HEK293 (cell line): ENCODE measurements around the gene SLC7A10.

Source experiments
- CTCF ChIA-PET: fragments of 350-600 bp; formaldehyde crosslinking; extraction: SDS; loops from one replicate; lab custom pipeline; 2021; ENCODE audit warnings: antibody characterized with exemption; lab: Yijun Ruan, JAX
- POLR2A ChIA-PET: fragments of 300-600 bp; formaldehyde crosslinking; extraction: SDS; loops from one replicate; lab custom pipeline; 2020; ENCODE audit warnings: antibody characterized with exemption, inconsistent platforms; lab: Yijun Ruan, JAX
- H3K27ac ChIP-seq: fragments of 200-500 bp; sonication (Bioruptor generic); 2 replicates; pipeline ENCODE4 v1.5.1; 2014; ENCODE audit warnings: low read depth, low read length, control low read depth, inconsistent platforms; ENCODE audit errors: extremely low read depth
- H3K36me3 ChIP-seq, 2 experiments: fragments of 200-500 bp in 1 of 2; sonication (Bioruptor generic) in 1 of 2; 1 replicate in 1 of 2; 2 replicates in 1 of 2; pipeline ENCODE4 v1.5.1; 2014 to 2017; ENCODE audit warnings: inconsistent platforms in 2 of 2, low read length in 2 of 2; ENCODE audit not compliant: control insufficient read depth in 2 of 2, insufficient read depth in 1 of 2
- H3K4me1 ChIP-seq: fragments of 200-500 bp; sonication (Bioruptor generic); 2 replicates; pipeline ENCODE4 v1.5.1; 2014; ENCODE audit warnings: mild to moderate bottlenecking, low read length, inconsistent platforms; ENCODE audit not compliant: control insufficient read depth, insufficient read depth
- H3K4me3 ChIP-seq: 2 replicates; pipeline ENCODE4 v1.5.1; 2011; ENCODE audit warnings: low read depth, mild to moderate bottlenecking, control low read depth, low read length, moderate library complexity
- H3K9me3 ChIP-seq: fragments of 200-500 bp; sonication (Bioruptor generic); 2 replicates; pipeline ENCODE4 v1.5.1; 2014; ENCODE audit warnings: low read depth, low read length, inconsistent platforms; ENCODE audit not compliant: control insufficient read depth, insufficient read depth
- KLF9 ChIP-seq: fragments of 450-650 bp; formaldehyde crosslinking; IDR thresholded peaks from 2 replicates; pipeline ENCODE4 v1.5.1; 2016; ENCODE audit warnings: missing biosample characterization, missing genetic modification characterization, low read depth
- ZBTB7A ChIP-seq: fragments of 450-650 bp; formaldehyde crosslinking; IDR thresholded peaks from 2 replicates; pipeline ENCODE4 v1.5.1; 2016; ENCODE audit warnings: low read depth, missing biosample characterization, missing genetic modification characterization
- ZEB2 ChIP-seq: fragments of 450-650 bp; formaldehyde crosslinking; IDR thresholded peaks from 2 replicates; pipeline ENCODE4 v1.5.1; 2016; ENCODE audit warnings: missing biosample characterization, missing genetic modification characterization
- ZFHX2 ChIP-seq: fragments of 450-650 bp; formaldehyde crosslinking; conservative IDR thresholded peaks from 2 replicates; pipeline ENCODE4 v1.5.1; 2016; ENCODE audit warnings: missing biosample characterization, missing genetic modification characterization
- ZNF549 ChIP-seq: fragments of 450-650 bp; IDR thresholded peaks from 2 replicates; pipeline ENCODE4 v1.5.1; 2018; ENCODE audit warnings: missing biosample characterization, missing genetic modification characterization, mild to moderate bottlenecking, inconsistent platforms, moderate library complexity
- ZNF600 ChIP-seq: fragments of 450-650 bp; formaldehyde crosslinking; IDR thresholded peaks from 2 replicates; pipeline ENCODE4 v1.5.1; 2016; ENCODE audit warnings: missing biosample characterization, missing genetic modification characterization
- ZNF623 ChIP-seq: fragments of 450-650 bp; formaldehyde crosslinking; IDR thresholded peaks from 2 replicates; pipeline ENCODE4 v1.5.1; 2016; ENCODE audit warnings: missing biosample characterization, missing genetic modification characterization
- ZNF624 ChIP-seq: fragments of 450-650 bp; formaldehyde crosslinking; IDR thresholded peaks from 2 replicates; pipeline ENCODE4 v1.5.1; 2017; ENCODE audit warnings: missing biosample characterization, missing genetic modification characterization
- ZNF629 ChIP-seq: fragments of 450-650 bp; formaldehyde crosslinking; IDR thresholded peaks from 2 replicates; pipeline ENCODE4 v1.5.1; 2017; ENCODE audit warnings: missing biosample characterization, missing genetic modification characterization
- ZNF830 ChIP-seq: fragments of 450-650 bp; IDR thresholded peaks from 2 replicates; pipeline ENCODE4 v1.5.0; 2018; ENCODE audit warnings: missing biosample characterization, missing genetic modification characterization, low read depth, mild to moderate bottlenecking, moderate library complexity
- ZNF837 ChIP-seq: fragments of 450-650 bp; formaldehyde crosslinking; IDR thresholded peaks from 2 replicates; pipeline ENCODE4 v1.5.1; 2016; ENCODE audit warnings: missing biosample characterization, missing genetic modification characterization
- TF ChIP-seq, protein P1 (sequence below): fragments of 450-650 bp; formaldehyde crosslinking; IDR thresholded peaks from 2 replicates; pipeline ENCODE4 v1.5.1; 2016; ENCODE audit warnings: missing biosample characterization, missing genetic modification characterization
- TF ChIP-seq, protein P2 (sequence below): fragments of 450-650 bp; formaldehyde crosslinking; IDR thresholded peaks from 2 replicates; pipeline ENCODE4 v1.5.1; 2016; ENCODE audit warnings: missing biosample characterization, missing genetic modification characterization
- TF ChIP-seq, protein P3 (sequence below): fragments of 450-650 bp; formaldehyde crosslinking; IDR thresholded peaks from 2 replicates; pipeline ENCODE4 v1.5.1; 2016; ENCODE audit warnings: missing biosample characterization, missing genetic modification characterization
- TF ChIP-seq, protein P4 (sequence below): fragments of 450-650 bp; formaldehyde crosslinking; IDR thresholded peaks from 2 replicates; pipeline ENCODE4 v1.5.1; 2017; ENCODE audit warnings: missing biosample characterization, missing genetic modification characterization

The SLC7A10 gene

DNA sequence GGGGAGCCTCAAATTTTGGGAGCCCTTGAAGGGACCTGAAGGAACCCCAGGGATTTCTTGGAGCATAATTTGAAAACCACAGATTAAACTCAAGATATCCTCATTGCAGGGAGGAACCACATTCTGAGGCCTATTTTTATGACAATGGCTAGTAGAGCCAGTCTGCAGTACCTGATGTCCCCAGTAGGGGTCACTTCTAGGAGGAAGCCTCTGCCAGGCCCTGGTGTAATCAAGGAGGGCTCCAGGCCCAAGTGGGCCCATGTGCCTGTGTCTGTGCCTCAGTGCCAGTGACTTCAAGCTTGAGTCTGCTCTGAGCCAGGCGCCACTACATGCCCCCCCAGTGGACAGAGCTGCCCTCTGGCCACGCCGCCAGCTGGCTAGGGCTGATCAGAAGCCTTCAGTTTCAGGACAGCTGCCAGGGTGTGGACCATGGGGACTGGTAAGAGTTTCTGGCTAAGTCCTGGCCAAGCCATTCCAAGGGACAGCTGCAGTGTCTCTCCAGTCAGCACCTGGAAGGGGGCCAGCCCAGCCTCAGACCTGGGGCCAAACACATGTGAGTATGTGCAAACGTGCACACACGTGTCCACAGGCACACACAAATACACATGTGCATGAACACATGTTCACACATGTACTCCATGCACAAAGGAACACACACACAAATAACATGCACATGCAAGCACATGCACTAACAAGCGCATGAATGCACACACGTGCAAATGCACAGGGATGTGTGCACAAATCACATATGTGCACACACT, 20.5 kb upstream of the SLC7A10 start (continued):
- TF ChIP-seq, protein P1, sequence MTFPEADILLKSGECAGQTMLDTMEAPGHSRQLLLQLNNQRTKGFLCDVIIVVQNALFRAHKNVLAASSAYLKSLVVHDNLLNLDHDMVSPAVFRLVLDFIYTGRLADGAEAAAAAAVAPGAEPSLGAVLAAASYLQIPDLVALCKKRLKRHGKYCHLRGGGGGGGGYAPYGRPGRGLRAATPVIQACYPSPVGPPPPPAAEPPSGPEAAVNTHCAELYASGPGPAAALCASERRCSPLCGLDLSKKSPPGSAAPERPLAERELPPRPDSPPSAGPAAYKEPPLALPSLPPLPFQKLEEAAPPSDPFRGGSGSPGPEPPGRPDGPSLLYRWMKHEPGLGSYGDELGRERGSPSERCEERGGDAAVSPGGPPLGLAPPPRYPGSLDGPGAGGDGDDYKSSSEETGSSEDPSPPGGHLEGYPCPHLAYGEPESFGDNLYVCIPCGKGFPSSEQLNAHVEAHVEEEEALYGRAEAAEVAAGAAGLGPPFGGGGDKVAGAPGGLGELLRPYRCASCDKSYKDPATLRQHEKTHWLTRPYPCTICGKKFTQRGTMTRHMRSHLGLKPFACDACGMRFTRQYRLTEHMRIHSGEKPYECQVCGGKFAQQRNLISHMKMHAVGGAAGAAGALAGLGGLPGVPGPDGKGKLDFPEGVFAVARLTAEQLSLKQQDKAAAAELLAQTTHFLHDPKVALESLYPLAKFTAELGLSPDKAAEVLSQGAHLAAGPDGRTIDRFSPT: no peak
- TF ChIP-seq, all 188 proteins: peak for 5

DNA sequence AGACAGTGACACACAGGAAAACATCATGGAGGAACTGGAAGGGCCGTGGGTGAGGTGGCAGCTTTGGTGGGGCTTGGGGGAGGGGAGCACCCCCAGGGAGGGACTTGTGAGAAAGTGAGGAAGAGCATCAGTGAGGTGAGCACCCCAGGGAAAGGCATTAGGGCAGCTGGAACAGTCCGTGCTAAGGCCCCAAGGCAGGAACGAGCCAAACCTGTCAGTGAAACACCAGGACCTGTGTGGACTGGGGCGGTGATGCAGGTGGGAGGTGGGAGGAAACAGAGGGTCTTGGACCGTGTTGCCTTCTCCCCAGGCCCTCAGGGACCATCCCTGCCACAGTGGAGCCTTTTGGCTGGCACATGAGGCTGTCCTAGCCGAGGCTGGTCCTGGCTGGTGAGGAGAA, 17.3 kb upstream of the SLC7A10 start:
- CTCF ChIA-PET: interaction anchor here (0.6 to 11.2 kb wide), 21 partner anchors 8 to 527 kb away, joined by 3 to 292 read pairs (median 5); partner anchors contain the start of gene CEBPG
- TF ChIP-seq, protein P2, sequence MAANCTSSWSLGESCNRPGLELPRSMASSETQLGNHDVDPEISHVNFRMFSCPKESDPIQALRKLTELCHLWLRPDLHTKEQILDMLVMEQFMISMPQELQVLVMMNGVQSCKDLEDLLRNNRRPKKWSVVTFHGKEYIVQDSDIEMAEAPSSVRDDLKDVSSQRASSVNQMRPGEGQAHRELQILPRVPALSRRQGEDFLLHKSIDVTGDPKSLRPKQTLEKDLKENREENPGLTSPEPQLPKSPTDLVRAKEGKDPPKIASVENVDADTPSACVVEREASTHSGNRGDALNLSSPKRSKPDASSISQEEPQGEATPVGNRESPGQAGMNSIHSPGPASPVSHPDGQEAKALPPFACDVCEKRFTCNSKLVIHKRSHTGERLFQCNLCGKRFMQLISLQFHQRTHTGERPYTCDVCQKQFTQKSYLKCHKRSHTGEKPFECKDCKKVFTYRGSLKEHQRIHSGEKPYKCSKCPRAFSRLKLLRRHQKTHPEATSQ (tag by site-specific recombination): no peak
- TF ChIP-seq ZNF623 (tag by site-specific recombination) (0 out of 2 replicates have a peak, but pooled peaks have one; percentile 14), ZNF837 (no peak), ZNF624 (tag by site-specific recombination) (no peak), ZEB2 (tag by site-specific recombination) (no peak), ZNF830 (no peak), KLF9 (tag by site-specific recombination) (no peak), ZFHX2 (tag by site-specific recombination) (0 out of 2 replicates have a peak, but pooled peaks have one; percentile 13), ZNF629 (no peak), ZBTB7A (tag by site-specific recombination) (no peak), ZNF549 (tag by site-specific recombination) (no peak), ZNF600 (no peak)
- TF ChIP-seq, protein P3, sequence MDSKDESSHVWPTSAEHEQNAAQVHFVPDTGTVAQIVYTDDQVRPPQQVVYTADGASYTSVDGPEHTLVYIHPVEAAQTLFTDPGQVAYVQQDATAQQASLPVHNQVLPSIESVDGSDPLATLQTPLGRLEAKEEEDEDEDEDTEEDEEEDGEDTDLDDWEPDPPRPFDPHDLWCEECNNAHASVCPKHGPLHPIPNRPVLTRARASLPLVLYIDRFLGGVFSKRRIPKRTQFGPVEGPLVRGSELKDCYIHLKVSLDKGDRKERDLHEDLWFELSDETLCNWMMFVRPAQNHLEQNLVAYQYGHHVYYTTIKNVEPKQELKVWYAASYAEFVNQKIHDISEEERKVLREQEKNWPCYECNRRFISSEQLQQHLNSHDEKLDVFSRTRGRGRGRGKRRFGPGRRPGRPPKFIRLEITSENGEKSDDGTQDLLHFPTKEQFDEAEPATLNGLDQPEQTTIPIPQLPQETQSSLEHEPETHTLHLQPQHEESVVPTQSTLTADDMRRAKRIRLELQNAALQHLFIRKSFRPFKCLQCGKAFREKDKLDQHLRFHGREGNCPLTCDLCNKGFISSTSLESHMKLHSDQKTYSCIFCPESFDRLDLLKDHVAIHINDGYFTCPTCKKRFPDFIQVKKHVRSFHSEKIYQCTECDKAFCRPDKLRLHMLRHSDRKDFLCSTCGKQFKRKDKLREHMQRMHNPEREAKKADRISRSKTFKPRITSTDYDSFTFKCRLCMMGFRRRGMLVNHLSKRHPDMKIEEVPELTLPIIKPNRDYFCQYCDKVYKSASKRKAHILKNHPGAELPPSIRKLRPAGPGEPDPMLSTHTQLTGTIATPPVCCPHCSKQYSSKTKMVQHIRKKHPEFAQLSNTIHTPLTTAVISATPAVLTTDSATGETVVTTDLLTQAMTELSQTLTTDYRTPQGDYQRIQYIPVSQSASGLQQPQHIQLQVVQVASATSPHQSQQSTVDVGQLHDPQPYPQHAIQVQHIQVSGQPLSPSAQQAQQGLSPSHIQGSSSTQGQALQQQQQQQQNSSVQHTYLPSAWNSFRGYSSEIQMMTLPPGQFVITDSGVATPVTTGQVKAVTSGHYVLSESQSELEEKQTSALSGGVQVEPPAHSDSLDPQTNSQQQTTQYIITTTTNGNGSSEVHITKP: no peak
- TF ChIP-seq, protein P4, sequence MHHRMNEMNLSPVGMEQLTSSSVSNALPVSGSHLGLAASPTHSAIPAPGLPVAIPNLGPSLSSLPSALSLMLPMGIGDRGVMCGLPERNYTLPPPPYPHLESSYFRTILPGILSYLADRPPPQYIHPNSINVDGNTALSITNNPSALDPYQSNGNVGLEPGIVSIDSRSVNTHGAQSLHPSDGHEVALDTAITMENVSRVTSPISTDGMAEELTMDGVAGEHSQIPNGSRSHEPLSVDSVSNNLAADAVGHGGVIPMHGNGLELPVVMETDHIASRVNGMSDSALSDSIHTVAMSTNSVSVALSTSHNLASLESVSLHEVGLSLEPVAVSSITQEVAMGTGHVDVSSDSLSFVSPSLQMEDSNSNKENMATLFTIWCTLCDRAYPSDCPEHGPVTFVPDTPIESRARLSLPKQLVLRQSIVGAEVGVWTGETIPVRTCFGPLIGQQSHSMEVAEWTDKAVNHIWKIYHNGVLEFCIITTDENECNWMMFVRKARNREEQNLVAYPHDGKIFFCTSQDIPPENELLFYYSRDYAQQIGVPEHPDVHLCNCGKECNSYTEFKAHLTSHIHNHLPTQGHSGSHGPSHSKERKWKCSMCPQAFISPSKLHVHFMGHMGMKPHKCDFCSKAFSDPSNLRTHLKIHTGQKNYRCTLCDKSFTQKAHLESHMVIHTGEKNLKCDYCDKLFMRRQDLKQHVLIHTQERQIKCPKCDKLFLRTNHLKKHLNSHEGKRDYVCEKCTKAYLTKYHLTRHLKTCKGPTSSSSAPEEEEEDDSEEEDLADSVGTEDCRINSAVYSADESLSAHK (tag by site-specific recombination): no peak
- TF ChIP-seq, all 188 proteins: peak for 2
- Histone ChIP-seq H3K9me3 (peaks cover 6% of the 10 kb centered on the region), H3K36me3 (no peaks in the 10 kb centered on the region), H3K4me3 (no peak overlapping the region), H3K27ac (no peak overlapping the region), H3K4me1 (peaks cover 2% of the 10 kb centered on the region; the same call in 1 of the 2 replicates)
- POLR2A ChIA-PET: interaction anchor here (0.6 kb wide), 1 partner anchor 603 kb away, joined by 4 read pairs; no protein-coding TSS in a partner anchor
